VCaP (cell line): Measurements from ENCODE around the gene MRC1.

Source experiments
- H3K27ac ChIP-seq: fragments of 450-650 bp; 2 replicates; pipeline ENCODE4 v1.5.1; 2017
- CTCF ChIP-seq: fragments of 450-650 bp; conservative IDR thresholded peaks from 2 replicates; pipeline ENCODE4 v1.5.1; 2017; ENCODE audit warnings: mild to moderate bottlenecking, moderate library complexity

Gene MRC1

DNA sequence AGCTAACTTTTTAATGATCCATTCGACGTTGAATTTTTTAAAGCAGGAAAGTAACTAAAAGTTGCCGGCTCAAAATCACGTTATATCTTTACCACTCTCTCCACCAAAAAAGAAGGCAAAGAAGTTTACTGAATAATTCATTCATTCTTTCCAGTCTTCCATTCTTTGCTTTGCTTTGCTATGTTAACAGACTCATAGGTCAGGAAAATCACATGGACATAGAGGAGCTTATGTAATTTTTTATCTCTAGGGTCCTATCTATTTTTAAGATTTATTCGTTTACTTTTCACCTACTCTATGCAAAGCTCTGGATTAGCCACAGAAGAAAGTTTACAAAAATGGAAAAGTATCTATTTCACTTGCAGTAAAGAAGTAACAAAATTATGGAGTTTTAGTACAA lies 52.6 kb downstream of the MRC1 start:
- TF ChIP-seq CTCF: no peak
- H3K27ac ChIP-seq: no peak overlapping the region

GRCh38 chr10:17865351-17865750 lies 56.2 kb downstream of the MRC1 start:
- no peak for TF ChIP-seq CTCF
- H3K27ac ChIP-seq: no peak overlapping the region

DNA sequence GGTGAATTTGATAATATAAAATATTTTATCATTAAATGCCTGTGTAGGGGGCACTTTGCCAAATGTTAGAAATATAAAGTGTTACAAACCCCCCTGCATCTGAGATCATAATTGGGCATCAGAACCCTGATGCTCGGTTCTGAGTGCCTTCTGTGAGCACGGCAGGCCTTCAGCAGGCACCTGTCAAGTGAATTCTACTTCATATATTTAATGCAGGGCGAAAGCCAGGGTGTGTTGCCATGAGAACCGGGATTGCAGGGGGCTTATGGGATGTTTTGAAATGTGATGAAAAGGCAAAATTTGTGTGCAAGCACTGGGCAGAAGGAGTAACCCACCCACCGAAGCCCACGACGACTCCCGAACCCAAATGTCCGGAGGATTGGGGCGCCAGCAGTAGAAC lies 57.2 kb downstream of the MRC1 start:
- no peak overlapping the region for H3K27ac ChIP-seq
- TF ChIP-seq CTCF: no peak

- no peak overlapping the region for H3K27ac ChIP-seq
Measured at GRCh38 chr10:17867056-17867455, 57.9 kb downstream of the MRC1 start.

GRCh38 chr10:17871036-17871435 lies 61.9 kb downstream of the MRC1 start:
- no peak for TF ChIP-seq CTCF
- H3K27ac ChIP-seq: no peak overlapping the region

More at GRCh38 chr10:17867056-17867455, 57.9 kb downstream of the MRC1 start:
- TF ChIP-seq CTCF: no peak

DNA sequence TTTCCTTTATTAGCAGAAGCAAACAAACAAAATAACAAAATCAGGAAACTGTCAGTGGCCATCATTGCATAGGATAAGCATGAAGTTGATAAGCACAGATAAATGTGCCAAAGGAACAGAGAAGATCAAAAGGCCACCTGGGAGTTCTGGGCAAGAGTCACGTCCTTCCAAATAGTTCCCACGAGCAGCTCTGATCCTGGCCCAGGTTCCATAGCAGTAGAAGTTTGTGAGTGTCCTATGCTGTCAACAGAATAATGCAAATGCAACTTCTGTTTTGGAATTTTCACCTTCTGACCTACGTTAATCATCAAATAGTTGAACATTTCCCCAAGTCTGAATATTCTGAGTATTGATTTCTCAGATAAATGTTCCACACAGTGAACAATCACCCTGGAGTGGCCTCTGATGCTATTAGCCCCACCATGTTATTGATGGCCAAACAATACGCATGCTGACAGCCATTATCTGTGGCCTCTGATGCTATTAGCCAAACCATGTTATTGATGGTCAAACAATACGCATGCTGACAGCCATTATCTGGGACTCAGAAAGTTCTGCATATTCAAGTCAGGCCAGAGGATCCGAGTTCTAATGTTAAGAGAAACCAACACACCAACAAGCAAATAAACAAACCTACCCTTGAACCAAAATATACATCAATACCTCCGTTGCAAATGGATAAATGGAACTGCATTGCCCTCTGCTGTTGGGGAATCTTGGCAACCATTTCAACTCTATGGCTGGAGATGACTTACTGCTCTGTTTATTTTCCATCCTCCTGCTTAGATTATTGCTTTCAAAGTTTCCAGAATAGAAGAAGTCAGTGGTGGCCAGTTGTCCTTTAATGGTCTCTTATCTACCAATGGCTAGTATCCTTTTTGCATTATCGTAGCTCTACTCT lies 63.3 kb downstream of the MRC1 start:
- H3K27ac ChIP-seq: no peak overlapping the region
- TF ChIP-seq CTCF: peak; percentile 24; the same call in 1 of the 2 replicates

GRCh38 chr10:17873946-17874345 lies 64.8 kb downstream of the MRC1 start:
- H3K27ac ChIP-seq: no peak overlapping the region
- TF ChIP-seq CTCF: no peak
